HG03342 (cell line): Measurements from ENCODE around the gene TNFRSF6B.
"Not testable (repeated sequence)": the region's sequence is repeated elsewhere in the genome, so short reads cannot be mapped to it uniquely, and the experiment has no call there.

Experiments used
- ATAC-seq: cut with Tn5 transposase; IDR thresholded peaks from one replicate; pipeline ENCODE4 v1.9.1; 2021; ENCODE audit warnings: mild to moderate bottlenecking, moderate library complexity; ENCODE audit not compliant: unreplicated experiment

The TNFRSF6B gene

DNA sequence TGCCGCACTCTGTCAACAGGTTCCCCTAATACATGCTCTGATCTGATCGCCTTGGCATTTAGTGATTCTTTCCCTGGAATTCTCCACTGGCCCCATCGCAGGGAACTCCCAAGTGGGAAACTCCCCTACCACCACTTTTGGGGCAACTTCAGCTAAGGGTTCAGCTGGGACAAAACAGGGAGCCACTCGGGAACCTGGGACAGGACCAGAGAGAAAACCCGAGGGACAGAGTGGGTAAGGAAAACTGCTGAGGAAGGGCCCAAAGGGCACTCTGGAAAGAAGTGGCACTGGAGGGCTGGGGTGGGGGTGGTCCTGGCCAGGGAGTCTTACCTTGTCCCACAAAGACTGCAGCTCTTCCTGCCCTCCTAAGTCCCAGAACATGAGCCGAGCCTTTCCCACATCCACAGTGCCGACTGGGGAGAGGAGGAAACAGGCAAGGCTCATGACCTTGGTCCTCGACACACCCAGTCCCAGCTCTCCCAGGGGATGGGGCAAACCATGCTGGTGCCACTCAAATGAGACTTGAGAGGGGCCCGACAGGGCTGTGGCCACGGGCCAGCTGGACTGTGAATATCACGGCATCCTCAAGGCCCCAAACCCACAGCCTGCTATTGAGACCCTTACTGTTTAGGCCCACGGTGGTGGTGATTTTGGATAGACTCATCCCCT is 9.7 kb downstream of the TNFRSF6B start:
- ATAC-seq, result no peak

DNA sequence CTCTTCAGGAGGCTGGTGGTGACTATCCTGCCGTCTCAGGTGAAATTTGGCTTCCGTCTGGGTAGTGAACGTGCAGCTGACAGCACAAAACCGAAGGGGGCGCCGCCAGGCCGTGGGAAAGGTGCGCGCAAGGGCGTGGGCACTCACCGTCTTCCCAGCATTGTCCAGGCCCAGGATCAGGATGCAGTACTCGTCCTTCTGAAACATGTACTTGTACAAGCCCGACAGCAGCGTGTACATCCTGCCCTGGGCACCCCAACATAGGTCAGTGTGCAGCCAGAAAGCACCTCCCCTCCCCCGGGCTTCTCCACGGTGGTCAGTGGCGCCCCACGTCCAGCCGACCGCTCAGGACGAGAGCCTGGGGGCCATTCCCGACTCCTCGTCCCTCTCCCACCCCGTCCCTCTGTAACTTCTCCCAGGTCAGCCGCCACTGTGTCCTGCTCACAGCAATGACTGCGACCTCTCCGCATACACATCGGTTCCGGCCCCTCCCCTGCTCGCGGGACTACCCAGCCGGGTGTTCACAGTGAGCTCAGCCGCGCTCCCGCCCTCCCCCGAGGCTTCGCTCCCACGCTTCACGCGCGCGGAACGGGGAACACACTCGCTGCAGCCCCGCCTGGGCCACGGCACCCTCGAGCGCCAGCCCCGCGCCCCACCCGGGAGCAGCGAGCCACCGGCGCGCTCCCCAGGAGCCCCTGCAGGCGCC is 10.6 kb downstream of the TNFRSF6B start:
- ATAC-seq, result peak; percentile 24

DNA sequence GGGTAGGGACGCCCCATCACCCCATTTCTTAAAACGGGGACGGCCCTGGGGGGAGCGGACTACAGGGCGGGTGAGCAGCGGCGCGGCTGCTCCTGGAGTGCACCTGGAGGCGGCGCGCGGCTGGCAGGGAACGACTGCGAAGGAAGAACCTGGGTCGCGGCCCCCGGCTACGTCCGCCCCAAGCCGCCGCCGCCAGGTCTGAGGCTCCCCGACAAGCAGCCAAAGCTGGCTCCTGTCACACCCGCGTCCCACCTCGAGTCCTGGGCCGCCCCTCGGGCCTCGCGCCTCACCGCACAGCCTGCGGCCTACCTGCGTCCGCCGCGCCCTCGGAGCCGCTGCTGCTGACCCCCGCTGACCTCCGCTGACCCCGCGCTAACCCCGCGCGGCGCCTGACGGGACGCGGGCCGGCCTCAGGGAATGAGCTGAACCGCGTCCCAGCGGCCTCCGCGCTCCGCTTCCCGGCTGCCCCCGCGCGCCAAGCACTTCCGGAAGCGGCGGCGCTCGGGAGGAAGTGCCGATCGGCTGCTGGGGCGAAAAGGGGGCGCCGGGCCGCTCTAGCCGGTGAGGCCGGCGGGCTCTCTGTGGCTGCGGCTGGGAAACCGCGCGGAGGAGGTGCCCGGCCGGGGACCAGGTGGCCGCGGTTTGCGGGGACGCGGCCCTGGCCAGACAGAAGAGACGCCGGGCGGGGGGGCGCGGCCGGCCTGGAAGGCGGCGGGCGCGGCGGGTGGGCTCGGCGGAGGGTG is 11.3 kb downstream of the TNFRSF6B start, which contains the start of the genes ARFRP1 and ZGPAT:
ARFRP1 (minus strand) TSS at position 419 of the 743 bp plus-strand sequence. CDS start 885 bp downstream, outside the sequence.
ZGPAT (plus strand) TSS at position 482 of the 743 bp plus-strand sequence. CDS start 542 bp downstream, outside the sequence.
- ATAC-seq, result peak; percentile 63

DNA sequence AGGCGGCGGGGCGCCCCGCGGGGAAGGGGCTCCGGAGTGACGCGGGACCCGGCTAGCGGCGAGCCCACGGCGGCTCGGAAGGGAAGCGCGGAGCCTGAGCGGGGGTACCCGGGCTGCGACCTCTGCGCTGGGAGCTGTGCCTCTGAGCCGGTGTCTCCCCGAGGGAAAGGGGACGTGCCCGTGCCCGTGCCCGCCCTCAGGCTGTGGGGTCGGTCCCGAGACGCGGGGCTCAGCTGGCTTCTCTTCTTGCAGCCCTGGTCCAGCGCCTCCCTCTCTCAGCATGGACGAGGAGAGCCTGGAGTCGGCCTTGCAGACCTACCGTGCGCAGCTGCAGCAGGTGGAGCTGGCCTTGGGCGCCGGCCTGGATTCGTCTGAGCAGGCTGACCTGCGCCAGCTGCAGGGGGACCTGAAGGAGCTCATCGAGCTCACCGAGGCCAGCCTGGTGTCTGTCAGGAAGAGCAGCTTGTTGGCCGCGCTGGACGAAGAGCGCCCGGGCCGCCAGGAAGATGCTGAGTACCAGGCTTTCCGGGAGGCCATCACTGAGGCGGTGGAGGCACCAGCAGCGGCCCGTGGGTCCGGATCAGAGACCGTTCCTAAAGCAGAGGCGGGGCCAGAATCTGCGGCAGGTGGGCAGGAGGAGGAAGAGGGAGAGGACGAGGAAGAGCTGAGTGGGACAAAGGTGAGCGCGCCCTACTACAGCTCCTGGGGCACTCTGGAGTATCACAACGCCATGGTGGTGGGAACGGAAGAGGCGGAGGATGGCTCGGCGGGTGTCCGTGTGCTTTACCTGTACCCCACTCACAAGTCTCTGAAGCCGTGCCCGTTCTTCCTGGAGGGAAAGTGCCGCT is 12.1 kb downstream of the TNFRSF6B start:
- ATAC-seq, result peak; percentile 11

DNA sequence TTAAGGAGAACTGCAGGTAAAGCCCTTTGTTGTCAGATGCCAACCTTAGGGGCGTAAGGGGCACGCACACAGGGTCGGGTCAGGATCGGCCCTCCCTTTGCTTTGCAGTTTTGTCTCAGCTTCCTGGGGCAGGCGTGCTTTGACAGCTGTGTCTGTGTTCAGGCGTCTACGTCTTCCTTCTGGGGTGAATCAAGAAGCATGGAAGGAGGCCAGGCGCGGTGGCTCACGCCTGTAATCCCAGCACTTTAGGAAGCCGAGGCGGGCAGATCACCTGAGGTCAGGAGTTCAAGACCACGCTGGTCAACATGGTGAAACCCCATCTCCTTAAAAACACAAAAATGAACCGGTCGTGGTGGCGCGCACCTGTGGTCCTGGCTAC is 12.7 kb downstream of the TNFRSF6B start:
- no peak for ATAC-seq

DNA sequence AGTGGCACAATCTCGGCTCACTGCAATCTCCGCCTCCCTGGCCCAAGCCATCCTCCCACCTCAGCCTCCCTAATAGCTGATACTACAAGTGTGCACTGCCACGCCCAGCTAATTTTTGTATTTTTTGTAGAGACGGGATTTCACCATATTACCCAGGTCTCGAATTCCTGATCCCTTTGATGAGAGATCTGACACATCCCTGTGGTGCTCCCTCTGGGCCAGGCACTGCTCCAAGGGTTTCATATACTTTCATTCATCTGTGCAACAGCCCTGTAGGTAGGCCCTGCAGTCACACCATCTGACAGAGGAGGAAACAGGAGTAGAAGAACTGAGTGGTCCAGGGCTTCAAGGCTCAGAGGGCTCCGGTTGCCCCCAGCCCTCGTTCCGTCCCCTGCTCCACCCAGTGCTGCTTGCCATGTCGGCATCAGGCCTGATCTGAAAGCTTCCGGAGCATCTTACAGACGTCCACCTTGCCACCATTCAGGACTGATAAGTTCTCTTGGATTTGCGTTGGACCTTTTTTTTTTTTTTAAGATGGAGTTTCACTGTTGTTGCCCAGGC is 14.7 kb downstream of the TNFRSF6B start:
- ATAC-seq, result no peak

DNA sequence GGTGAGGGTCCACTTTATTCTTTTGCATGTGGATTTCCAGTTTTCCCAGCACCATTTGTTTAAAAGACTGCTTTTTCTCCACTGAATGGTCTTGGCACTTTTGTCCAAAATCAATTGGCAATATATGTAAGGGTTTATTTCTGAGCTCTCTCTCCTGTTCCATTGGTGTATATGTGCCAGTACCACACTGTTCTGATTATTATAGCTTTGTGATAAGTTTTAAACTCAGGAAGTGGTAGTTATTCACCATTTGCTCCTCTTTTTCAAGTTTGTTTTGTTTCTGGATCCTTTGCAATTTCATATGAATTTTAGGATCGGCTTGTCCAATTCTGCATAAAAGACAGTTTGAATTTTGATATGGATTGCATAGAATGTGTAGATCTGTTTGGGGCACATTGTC is 15.7 kb downstream of the TNFRSF6B start:
- ATAC-seq, result no peak

DNA sequence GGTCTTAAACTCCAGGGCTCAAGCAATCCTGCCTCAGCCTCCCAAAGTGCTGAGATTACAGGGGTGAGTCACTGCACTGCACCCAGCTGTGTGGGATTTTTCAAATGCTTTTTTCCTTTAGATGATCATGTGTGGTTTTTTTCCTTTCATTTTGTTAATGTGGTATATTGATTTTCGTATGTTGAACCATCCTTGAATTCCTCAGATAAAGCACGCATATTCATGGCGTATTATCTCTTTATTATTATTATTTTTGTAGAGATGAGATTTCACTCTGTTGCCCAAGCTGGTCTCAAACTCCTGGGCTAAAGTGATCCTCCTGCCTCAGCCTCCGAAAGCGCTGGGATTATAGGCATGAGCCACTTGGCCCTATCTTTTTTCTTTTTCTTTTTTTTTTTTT is 18.4 kb downstream of the TNFRSF6B start:
- no peak for ATAC-seq

DNA sequence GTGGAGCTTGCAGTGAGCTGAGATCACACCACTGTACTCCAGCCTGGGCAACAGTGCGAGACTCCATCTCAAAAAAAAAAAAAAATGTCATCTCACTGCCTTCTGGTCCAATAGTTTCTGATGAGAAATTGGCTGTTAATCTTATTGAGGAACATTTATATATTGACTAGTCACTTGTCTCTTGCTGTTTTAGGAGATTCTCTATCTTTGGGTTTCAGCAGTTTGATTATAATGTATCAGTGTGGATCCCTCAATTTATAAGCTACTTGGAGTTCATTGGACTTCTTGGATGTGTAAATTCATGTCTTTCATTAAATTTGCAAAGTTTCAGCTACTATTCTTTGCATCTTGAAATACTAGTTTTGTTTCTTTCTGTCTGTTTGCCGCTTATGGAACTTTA is 22.5 kb downstream of the TNFRSF6B start:
- ATAC-seq, result no peak

DNA sequence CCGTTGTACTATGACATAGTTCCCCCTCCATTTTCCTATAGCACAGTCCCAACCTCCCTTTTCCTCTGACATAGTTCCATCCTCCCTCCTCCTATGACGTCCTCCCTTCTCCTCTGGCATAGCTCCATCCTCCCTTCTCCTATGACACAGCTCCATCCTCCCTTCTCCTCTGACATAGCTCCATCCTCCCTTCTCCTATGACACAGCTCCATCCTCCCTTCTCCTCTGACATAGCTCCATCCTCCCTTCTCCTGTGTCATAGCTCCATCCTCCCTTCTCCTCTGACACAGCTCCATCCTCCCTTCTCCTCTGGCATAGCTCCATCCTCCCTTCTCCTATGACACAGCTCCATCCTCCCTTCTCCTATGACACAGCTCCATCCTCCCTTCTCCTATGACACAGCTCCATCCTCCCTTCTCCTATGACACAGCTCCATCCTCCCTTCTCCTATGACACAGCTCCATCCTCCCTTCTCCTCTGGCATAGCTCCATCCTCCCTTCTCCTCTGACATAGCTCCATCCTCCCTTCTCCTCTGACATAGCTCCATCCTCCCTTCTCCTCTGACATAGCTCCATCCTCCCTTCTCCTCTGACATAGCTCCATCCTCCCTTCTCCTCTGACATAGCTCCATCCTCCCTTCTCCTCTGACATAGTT is 26.6 kb downstream of the TNFRSF6B start:
- not testable (repeated sequence) for ATAC-seq

DNA sequence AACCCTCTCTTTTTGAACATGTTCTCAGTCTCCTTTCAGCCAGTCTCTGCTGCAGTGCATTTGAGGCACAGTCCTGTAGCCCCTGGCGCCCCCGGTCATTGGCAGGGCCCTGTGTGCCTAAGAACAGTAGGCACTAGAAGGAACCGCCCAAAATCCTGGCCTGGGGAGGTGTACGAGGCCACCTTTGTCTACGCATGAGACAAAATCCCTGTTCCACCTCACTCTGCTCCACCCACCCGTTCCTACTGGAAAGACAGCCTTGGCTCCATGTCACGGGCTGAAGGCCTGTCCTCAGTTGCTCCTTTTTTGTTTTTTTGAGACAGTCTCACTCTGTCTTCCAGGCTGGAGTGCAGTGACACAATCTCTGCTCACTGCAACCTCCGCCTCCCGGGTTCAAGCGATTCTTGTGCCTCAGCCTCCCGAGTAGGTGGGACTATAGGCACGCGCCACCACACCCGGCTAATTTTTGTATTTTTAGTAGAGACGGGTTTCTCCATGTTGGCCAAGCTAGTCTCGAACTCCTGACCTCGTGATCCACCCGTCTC is 33.8 kb downstream of the TNFRSF6B start:
- ATAC-seq, result not testable (repeated sequence)

DNA sequence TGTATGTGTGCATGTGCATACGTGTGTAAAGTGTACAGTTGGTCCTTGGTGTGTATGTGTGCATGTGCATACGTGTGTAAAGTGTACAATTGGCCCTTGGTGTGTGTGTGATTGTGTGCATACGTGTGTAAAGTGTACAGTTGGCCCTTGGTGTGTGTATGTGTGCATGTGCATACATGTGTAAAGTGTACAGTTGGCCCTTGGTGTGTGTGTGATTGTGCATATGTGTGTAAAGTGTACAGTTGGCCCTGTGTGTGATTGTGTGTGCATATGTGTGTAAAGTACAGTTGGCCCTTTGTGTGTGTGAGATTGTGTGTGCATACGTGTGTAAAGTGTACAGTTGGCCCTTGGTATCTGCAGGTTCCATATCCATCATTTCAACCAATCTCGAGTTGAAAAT is 35.0 kb downstream of the TNFRSF6B start:
- ATAC-seq, result no peak

DNA sequence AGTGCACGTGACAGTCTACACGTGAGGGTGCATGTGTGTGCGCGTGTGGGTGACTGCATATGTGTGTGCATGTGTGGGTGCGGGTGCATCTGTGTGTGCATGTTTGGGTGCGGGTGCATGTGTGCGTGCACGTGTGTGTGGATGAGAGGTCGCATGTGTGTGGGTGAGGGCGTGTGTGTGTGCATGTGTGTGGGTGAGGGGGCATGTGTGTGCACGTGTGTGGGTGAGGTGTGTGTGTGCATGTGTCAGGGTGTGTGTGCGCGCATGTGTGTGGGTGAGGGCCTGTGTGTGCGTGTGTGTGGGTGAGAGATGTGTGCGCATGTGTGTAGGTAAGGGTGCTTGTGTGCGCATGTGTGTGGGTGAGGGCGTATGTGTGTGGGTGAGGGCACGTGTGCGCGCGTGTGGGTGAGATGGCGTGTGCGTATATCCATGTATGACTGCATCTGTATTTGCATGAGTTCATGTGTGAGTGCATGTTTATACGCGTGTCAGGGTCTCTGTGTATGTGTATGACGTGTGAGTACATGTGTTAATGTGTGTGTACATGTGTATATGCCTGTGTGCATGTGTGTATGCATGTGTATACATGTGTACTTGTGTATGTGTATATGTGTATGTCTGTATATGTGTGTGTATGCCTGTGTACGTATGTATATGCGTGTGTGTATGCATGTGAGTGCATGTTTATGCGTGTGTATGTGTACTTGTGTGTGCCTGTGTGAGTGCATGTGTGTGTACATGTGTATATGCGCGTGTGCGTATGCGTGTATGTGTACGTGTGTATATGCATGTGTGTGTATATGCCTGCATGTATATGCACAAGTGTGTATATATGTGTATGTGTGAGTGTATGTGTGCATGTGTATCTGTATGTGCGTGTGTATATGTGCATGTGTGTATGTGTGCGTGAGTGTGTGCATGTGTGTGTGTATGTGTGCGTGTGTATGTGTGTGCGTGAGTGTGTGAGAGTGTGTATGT is 36.0 kb downstream of the TNFRSF6B start:
- no peak for ATAC-seq

DNA sequence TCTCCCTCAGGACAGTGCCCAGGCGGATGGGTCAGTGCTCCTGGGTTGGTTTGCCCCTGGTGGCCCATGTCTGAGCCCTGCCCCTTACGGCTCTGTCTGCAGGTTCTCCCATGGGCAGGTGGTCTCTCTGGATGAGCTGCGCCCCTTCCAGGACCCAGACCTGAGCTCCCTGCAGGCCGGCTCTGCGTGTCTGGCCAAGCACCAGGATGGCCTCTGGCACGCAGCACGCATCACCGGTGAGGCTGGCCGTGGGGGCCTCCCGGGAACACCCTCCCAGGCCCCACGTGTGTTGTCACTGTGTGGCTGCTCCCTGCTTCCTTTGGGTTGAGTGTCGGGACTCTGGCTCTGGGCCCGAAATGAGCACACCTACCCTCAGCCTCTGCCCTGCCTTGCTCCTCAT is 36.7 kb downstream of the TNFRSF6B start:
- ATAC-seq, result no peak

DNA sequence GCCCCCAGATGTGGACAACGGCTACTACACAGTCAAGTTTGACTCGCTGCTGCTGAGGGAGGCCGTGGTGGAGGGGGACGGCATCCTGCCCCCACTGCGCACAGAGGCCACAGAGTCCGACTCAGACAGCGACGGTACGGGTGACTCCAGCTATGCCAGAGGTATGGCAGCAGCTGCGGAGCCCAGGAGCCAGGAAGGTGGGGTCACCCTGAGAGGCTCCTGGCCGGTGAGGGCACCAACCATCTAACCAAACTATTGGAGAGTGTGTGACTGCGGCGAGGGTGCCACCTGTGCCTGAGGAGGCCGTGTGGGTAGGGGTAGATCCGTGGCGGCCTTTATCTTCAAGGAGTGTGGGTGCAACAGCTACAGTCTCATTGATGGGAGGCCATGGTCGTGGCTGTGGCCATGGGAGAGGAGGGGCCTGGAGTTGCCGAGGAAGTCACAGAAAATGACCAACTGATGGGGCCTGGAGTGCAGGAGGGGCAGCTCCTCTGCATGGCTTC is 37.2 kb downstream of the TNFRSF6B start:
- ATAC-seq, result no peak

DNA sequence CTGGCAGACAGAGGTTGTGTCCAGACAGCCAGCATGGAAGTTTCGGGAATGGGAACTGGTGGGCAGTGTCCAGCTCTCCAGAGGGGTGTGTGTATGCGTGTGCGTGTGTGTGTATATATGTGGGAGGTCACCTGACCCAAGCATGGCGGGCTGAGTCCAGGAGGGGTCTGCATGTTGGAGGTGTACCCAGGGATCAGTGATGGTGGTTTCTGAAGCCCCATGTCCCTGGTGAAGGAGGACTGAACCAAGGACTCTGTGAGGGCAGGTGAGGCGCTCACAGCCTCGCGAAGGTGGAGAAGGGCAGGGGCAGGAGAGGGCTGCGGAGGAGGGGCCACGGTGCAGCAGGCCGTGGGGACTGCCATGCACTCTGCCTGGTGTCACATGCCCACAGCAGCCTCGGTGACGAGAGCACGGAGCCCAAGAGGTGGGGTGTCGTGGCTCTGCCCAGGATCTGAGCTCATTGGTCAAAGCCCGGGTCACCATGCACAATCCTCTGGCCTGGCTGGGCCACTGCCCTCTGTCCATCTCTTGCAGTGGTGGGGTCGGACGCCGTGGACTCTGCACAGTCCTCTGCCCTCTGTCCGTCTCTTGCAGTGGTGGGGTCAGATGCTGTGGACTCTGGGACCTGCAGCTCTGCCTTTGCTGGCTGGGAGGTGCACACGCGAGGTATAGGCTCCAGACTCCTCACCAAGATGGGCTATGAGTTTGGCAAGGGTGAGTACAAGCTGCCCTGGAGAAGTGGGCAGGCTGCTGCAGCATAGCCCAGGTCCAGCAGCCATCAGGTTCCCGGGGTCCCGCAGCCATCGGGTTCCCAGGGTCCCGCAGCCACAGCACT is 37.9 kb downstream of the TNFRSF6B start:
- no peak for ATAC-seq
